A204.1 (cell line): ENCODE results near the gene RIPK4.
"Not testable (repeated sequence)": the region's sequence is repeated elsewhere in the genome, so short reads cannot be mapped to it uniquely, and the experiment has no call there.

ENCODE experiments used
- FAIRE-seq: peaks from 2 replicates; lab custom pipeline; 2012; peaks lifted over from hg19 to GRCh38; lab: Jason Lieb, UNC

RIPK4 gene

GRCh38 chr21:41737651-41738324 lies 29.1 kb downstream of the RIPK4 start:
- FAIRE-seq = no peak

GRCh38 chr21:41736423-41736822 lies 30.4 kb downstream of the RIPK4 start:
- no peak for FAIRE-seq

- FAIRE-seq = no peak
Measured at GRCh38 chr21:41733951-41734689, 32.7 kb downstream of the RIPK4 start.

- no peak for FAIRE-seq
Measured at GRCh38 chr21:41731081-41731480, 35.8 kb downstream of the RIPK4 start.

GRCh38 chr21:41730367-41730765 lies 36.5 kb downstream of the RIPK4 start:
- no peak for FAIRE-seq

GRCh38 chr21:41729701-41730366 lies 37.0 kb downstream of the RIPK4 start:
- no peak for FAIRE-seq

GRCh38 chr21:41727784-41728763 lies 38.8 kb downstream of the RIPK4 start:
- no peak for FAIRE-seq

GRCh38 chr21:41726970-41727783 lies 39.7 kb downstream of the RIPK4 start:
- no peak for FAIRE-seq

GRCh38 chr21:41726630-41726969 lies 40.3 kb downstream of the RIPK4 start:
- FAIRE-seq = no peak

GRCh38 chr21:41726058-41726558 lies 40.7 kb downstream of the RIPK4 start:
- FAIRE-seq = no peak

- no peak for FAIRE-seq
Measured at GRCh38 chr21:41725421-41726031, 41.3 kb downstream of the RIPK4 start.

- FAIRE-seq = not testable (repeated sequence)
Measured at GRCh38 chr21:41723835-41724234, 43.0 kb downstream of the RIPK4 start.

GRCh38 chr21:41722052-41723018 lies 44.5 kb downstream of the RIPK4 start:
- FAIRE-seq = no peak

GRCh38 chr21:41720250-41720649 lies 46.6 kb downstream of the RIPK4 start:
- FAIRE-seq = no peak

GRCh38 chr21:41719691-41720090 lies 47.2 kb downstream of the RIPK4 start:
- FAIRE-seq = no peak

- FAIRE-seq = no peak
Measured at GRCh38 chr21:41717573-41718330, 49.1 kb downstream of the RIPK4 start.

- FAIRE-seq = no peak
Measured at GRCh38 chr21:41716751-41717150, 50.1 kb downstream of the RIPK4 start.

- FAIRE-seq = no peak
Measured at GRCh38 chr21:41715649-41716281, 51.1 kb downstream of the RIPK4 start.
